ENCODE results near the gene TMEM150B.

- no peak for TF ChIP-seq CTCF (IDR thresholded peaks at IDR 0.05)
- TF ChIP-seq POLR2A (IDR thresholded peaks at IDR 0.05): no peak
- no peak for TF ChIP-seq POLR2AphosphoS5 (IDR thresholded peaks at IDR 0.05)
- TF ChIP-seq EP300 (IDR thresholded peaks at IDR 0.05): no peak
These were observed 45.3 kb upstream of the TMEM150B start, which contains the start of gene IL11 for GRCh38 chr19:55370305-55370988.
